Endothelial cell of umbilical vein (primary cell): ENCODE results near the gene TRIM7. TPM values are rescaled to one million over a fixed set of nuclear protein-coding genes. Genes with fewer than 3 reads are reported as not detected.

Experiments
- BruUV-seq: library from RNA; stranded (reverse); fragments of 400-500 nt; replicated peaks from 2 replicates; lab custom pipeline; 2021; lab: Mats Ljungman, UMichigan
- CTCF ChIA-PET: fragments of 300-600, 350-600 bp; sonication (Branson Sonifier 250); formaldehyde crosslinking; loops from one replicate; lab custom pipeline; 2021; ENCODE audit warnings: antibody characterized with exemption, inconsistent platforms; lab: Charles Lee
- POLR2A ChIA-PET: fragments of 300-600, 350-600 bp; sonication (Branson Sonifier 250); formaldehyde crosslinking; loops from one replicate; lab custom pipeline; 2021; ENCODE audit warnings: antibody characterized with exemption, inconsistent platforms; lab: Charles Lee
- DNase-seq: peaks from one replicate; pipeline ENCODE4 v3.0.0-alpha.2; 2011; ENCODE audit warnings: low read depth, low spot score
- FAIRE-seq: peaks from 2 replicates; lab custom pipeline; 2011; peaks lifted over from hg19 to GRCh38; lab: Jason Lieb, UNC
- H2AFZ ChIP-seq: 2 replicates; pipeline ENCODE4 v1.6.0; 2012; ENCODE audit warnings: low read depth, low read length, control low read depth, inconsistent platforms
- H3K27ac ChIP-seq: 2 replicates; pipeline ENCODE4 v1.5.1; 2011; ENCODE audit warnings: low read depth, mild to moderate bottlenecking, control low read depth, low read length, moderate library complexity; ENCODE audit not compliant: insufficient read depth
- H3K27me3 ChIP-seq, 2 experiments: 2 replicates each; pipeline versions ENCODE4 v1.6.0 to v1.6.1; 2011; ENCODE audit warnings: low read length in 2 of 2, mixed read lengths in 1 of 2; ENCODE audit not compliant: control insufficient read depth in 2 of 2, insufficient read depth in 2 of 2
- H3K36me3 ChIP-seq, 2 experiments: 2 replicates in 1 of 2; 3 replicates in 1 of 2; pipeline ENCODE4 v1.5.1; 2011; ENCODE audit warnings: low read length in 2 of 2, mild to moderate bottlenecking in 1 of 2, moderate library complexity in 1 of 2; ENCODE audit not compliant: control insufficient read depth in 2 of 2, insufficient read depth in 2 of 2; ENCODE audit errors: extremely low read depth in 1 of 2
- H3K4me1 ChIP-seq: 3 replicates; pipeline ENCODE4 v1.5.1; 2011; ENCODE audit warnings: mild to moderate bottlenecking, low read length; ENCODE audit not compliant: control insufficient read depth, insufficient read depth; ENCODE audit errors: extremely low read depth
- H3K4me2 ChIP-seq: 2 replicates; pipeline ENCODE4 v1.6.1; 2011; ENCODE audit warnings: low read length, control low read depth, mixed read lengths; ENCODE audit not compliant: insufficient read depth
- H3K4me3 ChIP-seq, 3 experiments: fragments of 200-600 bp in 1 of 3; sonication (generic), shearing (Covaris generic) in 1 of 3; replicated peaks in 1 of 3; 2 replicates each; pipeline ENCODE4 v1.5.1; 2011 to 2016; ENCODE audit warnings: control low read depth in 3 of 3, low read length in 3 of 3, mild to moderate bottlenecking in 2 of 3, inconsistent platforms in 1 of 3, low read depth in 1 of 3, moderate library complexity in 1 of 3; ENCODE audit not compliant: insufficient read depth in 1 of 3
- H3K79me2 ChIP-seq: 2 replicates; pipeline ENCODE4 v1.6.0; 2012; ENCODE audit warnings: low read length, inconsistent platforms; ENCODE audit not compliant: control insufficient read depth, insufficient read depth
- H3K9ac ChIP-seq: replicated peaks from 2 replicates; pipeline ENCODE3; 2011; ENCODE audit warnings: low read length, control low read depth; ENCODE audit not compliant: insufficient read depth; ENCODE audit errors: extremely low read depth
- H3K9me1 ChIP-seq: replicated peaks from 3 replicates; pipeline ENCODE4 v1.6.0; 2011; ENCODE audit warnings: mild to moderate bottlenecking, low read length; ENCODE audit not compliant: control insufficient read depth, insufficient read depth; ENCODE audit errors: extremely low read depth
- H3K9me3 ChIP-seq: replicated peaks from 2 replicates; pipeline ENCODE4 v1.5.1; 2012; ENCODE audit warnings: low read length, inconsistent platforms; ENCODE audit not compliant: control insufficient read depth, insufficient read depth
- H4K20me1 ChIP-seq: replicated peaks from 2 replicates; pipeline ENCODE3; 2011; ENCODE audit warnings: mild to moderate bottlenecking, low read length; ENCODE audit not compliant: control insufficient read depth, insufficient read depth; ENCODE audit errors: extremely low read depth
- FOS ChIP-seq: IDR thresholded peaks from 2 replicates; pipeline ENCODE4 v1.6.1; 2011; ENCODE audit warnings: mild to moderate bottlenecking, low read length, moderate library complexity, borderline replicate concordance; ENCODE audit not compliant: insufficient read depth
- JUN ChIP-seq: IDR thresholded peaks from 2 replicates; pipeline ENCODE4 v1.6.1; 2011; ENCODE audit warnings: borderline replicate concordance, low read depth; ENCODE audit not compliant: insufficient read length, insufficient read depth
- POLR2A ChIP-seq: IDR thresholded peaks from 2 replicates; pipeline ENCODE4 v1.6.1; 2012; ENCODE audit warnings: low read depth, mild to moderate bottlenecking, control low read depth, low read length
- dilution Hi-C: fragments of 300-500 bp; cut with MboI; formaldehyde crosslinking; loops from one replicate; pipeline ENCODE4 v1.15.0; 2019; ENCODE audit warnings: low sequenced_read_pairs; ENCODE audit not compliant: extremely low pct_ligation_motif_present
- intact Hi-C: fragments of 100-400 bp; cut with micrococcal nuclease; formaldehyde crosslinking; loops from one replicate; pipeline ENCODE4 v1.10.0; 2022
- polyA plus RNA-seq, 4 experiments: library from polyadenylated mRNA; depleted of rRNA in 3 of 4; stranded (reverse) in 3 of 4; unstranded in 1 of 4; fragments of >200 nt; gene quantifications; 2 replicates each; pipeline versions ENCODE4 v1.2.1 to v1.2.3, GENCODE V29; 2011 to 2012; ENCODE audit warnings: missing spikeins in 1 of 4
- total RNA-seq: library from RNA; stranded (reverse); gene quantifications from 2 replicates; pipeline ENCODE4 v1.2.3, GENCODE V29; 2021
- TF ChIP-seq, protein P1 (sequence below), 2 donors: IDR thresholded peaks; 1 replicate in 1 of 2; 2 replicates in 1 of 2; pipeline ENCODE4 v1.5.1; 2011; ENCODE audit warnings: low read length in 2 of 2, mild to moderate bottlenecking in 2 of 2, moderate library complexity in 2 of 2, control low read depth in 1 of 2, inconsistent platforms in 1 of 2, low read depth in 1 of 2; ENCODE audit not compliant: insufficient read depth in 1 of 2; ENCODE audit errors: extremely low read depth in 1 of 2

Gene TRIM7
- total and polyA plus RNA-seq, 2 donors (not counting 3 experiments of a cell fraction or from before 2014, with no cell fraction given), result 2.7 to 3.4 TPM

DNA sequence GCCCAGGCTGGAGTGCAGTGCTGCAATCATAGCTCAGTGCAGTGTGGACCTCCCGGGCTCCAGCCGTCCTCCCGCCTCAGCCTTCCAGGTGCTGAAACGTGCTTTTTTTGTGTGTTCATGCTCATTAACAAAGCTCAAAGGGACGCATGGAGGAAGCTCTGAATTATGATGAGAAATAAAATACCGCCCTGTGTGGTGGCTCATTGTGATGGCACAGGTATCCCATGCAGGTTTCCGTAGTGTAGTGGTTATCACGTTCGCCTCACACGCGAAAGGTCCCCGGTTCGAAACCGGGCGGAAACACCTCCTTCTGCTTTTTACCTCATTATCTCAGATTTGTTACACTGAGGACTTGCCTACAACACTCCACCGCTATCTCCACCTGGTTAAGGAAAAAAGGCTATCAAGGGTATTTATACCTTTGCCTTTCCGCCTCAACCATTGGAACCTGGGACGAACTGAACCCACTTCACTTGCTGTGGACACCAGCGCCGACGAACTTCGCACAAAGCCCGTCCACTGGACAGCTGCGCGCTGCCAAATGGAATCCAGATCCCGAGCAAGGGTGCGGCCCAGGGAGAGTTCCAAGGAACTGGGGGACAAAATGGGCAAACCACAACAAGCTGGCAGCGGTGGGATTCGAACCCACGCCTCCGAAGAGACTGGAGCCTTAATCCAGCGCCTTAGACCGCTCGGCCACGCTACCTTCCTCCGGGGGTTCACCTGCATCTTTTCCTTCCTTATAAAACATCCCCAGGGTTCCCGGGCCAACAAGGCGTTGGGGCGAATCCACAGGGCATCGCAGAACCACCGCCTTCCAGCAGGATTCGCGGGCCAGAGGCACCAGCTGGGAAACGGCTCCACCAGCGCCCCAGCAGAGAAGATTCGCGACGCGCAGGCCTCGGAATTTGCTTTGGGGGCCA lies 31.3 kb downstream of the TRIM7 start:
- Histone ChIP-seq H3K9me1 (no peaks in the 10 kb centered on the region), H4K20me1 (no peaks in the 10 kb centered on the region), H2AFZ (peak overlapping the region; percentile 48), H3K9me3 (no peaks in the 10 kb centered on the region), H3K79me2 (no peaks in the 10 kb centered on the region), H3K27ac (no peak overlapping the region), H3K4me2 (peak overlapping the region; percentile 73), H3K27me3 (peaks cover 15 to 19% of the 10 kb centered on the region in 2 experiments), H3K4me3 (peak overlapping the region in 1 of 3 experiments; percentile 14), H3K36me3 (no peaks in the 10 kb centered on the region), H3K4me1 (peaks cover 7% of the 10 kb centered on the region), H3K9ac (no peak overlapping the region)
- TF ChIP-seq POLR2A (no peak), JUN (no peak), FOS (no peak)
- dilution Hi-C loops (no loop called here), intact Hi-C loops (loop anchor here (1.0 to 2.0 kb wide), 2 partner anchors 9 to 15 kb away; no protein-coding TSS in a partner anchor)
- POLR2A ChIA-PET, result interaction anchor here (0.8 to 1.5 kb wide), 2 partner anchors 10 to 12 kb away, joined by 3 to 4 read pairs; no protein-coding TSS in a partner anchor
- BruUV-seq, result no TSS peak
- peak; percentile 43 for DNase-seq
- CTCF ChIA-PET, result interaction anchor here (1.2 to 2.7 kb wide), 7 partner anchors 9 to 389 kb away, joined by 3 to 11 read pairs (median 5); no protein-coding TSS in a partner anchor
- FAIRE-seq, result peak; percentile 82

DNA sequence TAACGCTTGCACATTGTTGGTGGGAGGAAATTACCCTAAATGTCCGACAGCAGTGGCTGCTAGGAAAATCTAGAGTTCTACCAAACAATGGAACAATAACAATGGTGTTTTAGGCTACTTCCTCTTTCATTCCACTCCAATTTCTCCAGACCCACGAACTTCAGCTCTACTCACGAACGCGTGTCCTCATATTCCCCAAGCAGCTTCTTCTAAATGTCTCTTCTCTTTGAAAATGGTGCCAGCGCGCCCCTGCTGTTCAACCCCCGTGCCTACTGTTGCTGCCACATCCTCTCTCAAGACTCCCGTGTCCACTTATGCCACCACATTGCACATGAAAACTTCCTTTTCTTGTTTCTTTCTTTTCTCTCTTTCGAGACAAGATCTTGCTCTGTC lies 32.0 kb downstream of the TRIM7 start:
- no peak overlapping the region for H3K27ac ChIP-seq
- no peaks in the 10 kb centered on the region for H4K20me1 ChIP-seq
- DNase-seq, result no peak
- H3K4me2 ChIP-seq, result peak overlapping the region; percentile 73
- dilution Hi-C loops, result no loop called here
- H3K79me2 ChIP-seq, result no peaks in the 10 kb centered on the region
- intact Hi-C loops, result loop anchor here (1.0 to 2.0 kb wide), 2 partner anchors 9 to 16 kb away; no protein-coding TSS in a partner anchor
- H3K27me3 ChIP-seq, result peaks cover 19 to 26% of the 10 kb centered on the region in 2 experiments
- BruUV-seq, result no TSS peak
- no peak overlapping the region for H3K9ac ChIP-seq
- peak overlapping the region in 1 of 3 experiments; percentile 14 for H3K4me3 ChIP-seq
- CTCF ChIA-PET, result interaction anchor here (0.7 to 2.7 kb wide), 8 partner anchors 9 to 389 kb away, joined by 3 to 11 read pairs (median 4); partner anchors contain the start of gene TRIM52
- POLR2A ChIA-PET, result interaction anchor here (0.8 to 1.5 kb wide), 2 partner anchors 11 to 12 kb away, joined by 3 to 4 read pairs; no protein-coding TSS in a partner anchor
- H3K9me1 ChIP-seq, result no peaks in the 10 kb centered on the region
- peak overlapping the region; percentile 13 for H2AFZ ChIP-seq
- FAIRE-seq, result peak; percentile 15
- H3K4me1 ChIP-seq, result peaks cover 9% of the 10 kb centered on the region
- TF ChIP-seq POLR2A (no peak), FOS (no peak)
- TF ChIP-seq, protein P1, sequence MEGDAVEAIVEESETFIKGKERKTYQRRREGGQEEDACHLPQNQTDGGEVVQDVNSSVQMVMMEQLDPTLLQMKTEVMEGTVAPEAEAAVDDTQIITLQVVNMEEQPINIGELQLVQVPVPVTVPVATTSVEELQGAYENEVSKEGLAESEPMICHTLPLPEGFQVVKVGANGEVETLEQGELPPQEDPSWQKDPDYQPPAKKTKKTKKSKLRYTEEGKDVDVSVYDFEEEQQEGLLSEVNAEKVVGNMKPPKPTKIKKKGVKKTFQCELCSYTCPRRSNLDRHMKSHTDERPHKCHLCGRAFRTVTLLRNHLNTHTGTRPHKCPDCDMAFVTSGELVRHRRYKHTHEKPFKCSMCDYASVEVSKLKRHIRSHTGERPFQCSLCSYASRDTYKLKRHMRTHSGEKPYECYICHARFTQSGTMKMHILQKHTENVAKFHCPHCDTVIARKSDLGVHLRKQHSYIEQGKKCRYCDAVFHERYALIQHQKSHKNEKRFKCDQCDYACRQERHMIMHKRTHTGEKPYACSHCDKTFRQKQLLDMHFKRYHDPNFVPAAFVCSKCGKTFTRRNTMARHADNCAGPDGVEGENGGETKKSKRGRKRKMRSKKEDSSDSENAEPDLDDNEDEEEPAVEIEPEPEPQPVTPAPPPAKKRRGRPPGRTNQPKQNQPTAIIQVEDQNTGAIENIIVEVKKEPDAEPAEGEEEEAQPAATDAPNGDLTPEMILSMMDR (IDR thresholded peaks at IDR 0.05; ENCODE audit: extremely low read depth in 1 of 2, insufficient read depth in 1 of 2, low read depth in 1 of 2, low read length in 2 of 2), result no peak
- no peaks in the 10 kb centered on the region for H3K36me3 ChIP-seq
- H3K9me3 ChIP-seq, result no peaks in the 10 kb centered on the region
